H1 (cell line): ENCODE results near the gene OSCP1. TPM values are rescaled to one million over a fixed set of nuclear protein-coding genes. Genes with fewer than 3 reads are reported as not detected.
A peak's percentile ranks its signal among the peaks of the same experiment; 100 is the strongest.

Experiments used
- CTCF ChIA-PET: fragments of 300-600 bp; sonication (Branson Sonifier 250); formaldehyde crosslinking; loops from one replicate; lab custom pipeline; 2021; ENCODE audit not compliant: partially characterized antibody; lab: Charles Lee
- POLR2A ChIA-PET: fragments of 300-600 bp; sonication (Branson Sonifier 250); formaldehyde crosslinking; loops from one replicate; lab custom pipeline; 2021; ENCODE audit warnings: inconsistent platforms; ENCODE audit not compliant: partially characterized antibody; lab: Charles Lee
- DNase-seq, 2 experiments: peaks; one replicate each; pipeline versions ENCODE4 v3.0.0 to v3.0.0-alpha.2; 2010 to 2022; ENCODE audit warnings: low spot score in 2 of 2, low read depth in 1 of 2, mixed read lengths in 1 of 2
- FAIRE-seq: peaks from 2 replicates; lab custom pipeline; 2011; peaks lifted over from hg19 to GRCh38; lab: Jason Lieb, UNC
- H2AFZ ChIP-seq: 2 replicates; pipeline ENCODE4 v1.8.1; 2012; ENCODE audit warnings: low read length, inconsistent platforms
- H2AK5ac ChIP-seq: 2 replicates; pipeline ENCODE4 v1.6.1; 2013; ENCODE audit warnings: low read depth, low read length
- H2BK120ac ChIP-seq: replicated peaks from 2 replicates; pipeline ENCODE3; 2013; ENCODE audit warnings: low read depth, low read length, inconsistent platforms
- H2BK12ac ChIP-seq: 2 replicates; pipeline ENCODE4 v1.6.1; 2013; ENCODE audit warnings: low read depth, low read length
- H2BK15ac ChIP-seq: 2 replicates; pipeline ENCODE4 v1.6.1; 2013; ENCODE audit warnings: low read length
- H2BK20ac ChIP-seq: 2 replicates; pipeline ENCODE4 v1.6.1; 2013; ENCODE audit warnings: low read length
- H2BK5ac ChIP-seq: 2 replicates; pipeline ENCODE4 v1.6.1; 2013; ENCODE audit warnings: low read depth, low read length
- H3K14ac ChIP-seq: 2 replicates; pipeline ENCODE4 v1.6.1; 2013; ENCODE audit warnings: inconsistent platforms; ENCODE audit not compliant: insufficient read length
- H3K18ac ChIP-seq: 2 replicates; pipeline ENCODE4 v1.6.1; 2013; ENCODE audit warnings: low read length; ENCODE audit errors: extremely low read depth
- H3K23ac ChIP-seq: 2 replicates; pipeline ENCODE4 v1.6.1; 2013; ENCODE audit warnings: inconsistent platforms; ENCODE audit not compliant: insufficient read length
- H3K23me2 ChIP-seq: 2 replicates; pipeline ENCODE4 v1.6.1; 2013; ENCODE audit warnings: low read depth, low read length
- H3K27ac ChIP-seq: 2 replicates; pipeline ENCODE4 v1.6.1; 2011; ENCODE audit warnings: low read depth, low read length, inconsistent platforms
- H3K27me3 ChIP-seq, 4 experiments: replicated peaks in 1 of 4; 1 replicate in 1 of 4; 2 replicates in 3 of 4; pipeline versions ENCODE4 v1.6.1 to v1.8.1; 2011 to 2013; ENCODE audit warnings: low read length in 3 of 4, mild to moderate bottlenecking in 3 of 4, inconsistent platforms in 2 of 4, mixed read lengths in 2 of 4, moderate library complexity in 1 of 4; ENCODE audit not compliant: control insufficient read depth in 3 of 4, insufficient read depth in 3 of 4; ENCODE audit errors: extremely low read depth in 1 of 4
- H3K36me3 ChIP-seq, 4 experiments: 2 replicates each; pipeline versions ENCODE4 v1.6.1 to v1.8.1; 2011 to 2013; ENCODE audit warnings: mild to moderate bottlenecking in 4 of 4, low read length in 3 of 4, moderate library complexity in 2 of 4, control low read depth in 1 of 4, inconsistent platforms in 1 of 4; ENCODE audit not compliant: insufficient read depth in 4 of 4, control insufficient read depth in 2 of 4
- H3K4ac ChIP-seq: replicated peaks from 2 replicates; pipeline ENCODE3; 2013; ENCODE audit warnings: low read length, low read depth, mixed read lengths, inconsistent platforms; ENCODE audit not compliant: insufficient read length
- H3K4me1 ChIP-seq, 4 experiments: replicated peaks in 1 of 4; 1 replicate in 1 of 4; 2 replicates in 3 of 4; pipeline versions ENCODE4 v1.6.1 to v1.8.1; 2011 to 2013; ENCODE audit warnings: low read length in 3 of 4, inconsistent platforms in 2 of 4, mixed read lengths in 1 of 4; ENCODE audit not compliant: insufficient read depth in 4 of 4, control insufficient read depth in 3 of 4
- H3K4me2 ChIP-seq, 2 experiments: 2 replicates each; pipeline versions ENCODE4 v1.6.1 to v1.8.1; 2011 to 2013; ENCODE audit warnings: low read depth in 2 of 2, low read length in 2 of 2, control low read depth in 1 of 2, inconsistent platforms in 1 of 2, mild to moderate bottlenecking in 1 of 2; ENCODE audit not compliant: insufficient read depth in 1 of 2
- H3K4me3 ChIP-seq, 4 experiments: fragments of 200-600, 300-600 bp in 1 of 4; sonication (generic), shearing (Covaris generic), sonication (Bioruptor Twin) in 1 of 4; 2 replicates each; pipeline versions ENCODE4 v1.5.1 to v1.8.1; 2011 to 2016; ENCODE audit warnings: low read length in 4 of 4, low read depth in 3 of 4, control low read depth in 2 of 4, inconsistent platforms in 2 of 4, mild to moderate bottlenecking in 2 of 4, mixed read lengths in 1 of 4, moderate library complexity in 1 of 4; ENCODE audit not compliant: insufficient read depth in 2 of 4; ENCODE audit errors: extremely low read depth in 1 of 4
- H3K56ac ChIP-seq: replicated peaks from 2 replicates; pipeline ENCODE3; 2013; ENCODE audit warnings: low read depth, mild to moderate bottlenecking, mixed read lengths, low read length, inconsistent platforms; ENCODE audit not compliant: insufficient read length
- H3K79me1 ChIP-seq: 2 replicates; pipeline ENCODE4 v1.6.1; 2013; ENCODE audit warnings: low read depth, low read length, control low read depth
- H3K79me2 ChIP-seq, 2 experiments: 2 replicates each; pipeline versions ENCODE4 v1.6.1 to v1.8.1; 2012 to 2013; ENCODE audit warnings: low read length in 2 of 2, mild to moderate bottlenecking in 2 of 2, inconsistent platforms in 1 of 2; ENCODE audit not compliant: insufficient read depth in 2 of 2, control insufficient read depth in 1 of 2
- H3K9ac ChIP-seq, 4 experiments: replicated peaks in 1 of 4; 1 replicate in 1 of 4; 2 replicates in 3 of 4; pipeline versions ENCODE4 v1.6.1 to v1.8.1; 2011 to 2013; ENCODE audit warnings: low read depth in 3 of 4, low read length in 3 of 4, control low read depth in 2 of 4, mild to moderate bottlenecking in 2 of 4, moderate library complexity in 2 of 4, inconsistent platforms in 1 of 4; ENCODE audit errors: extremely low read depth in 1 of 4
- H3K9me3 ChIP-seq, 2 experiments: 2 replicates each; pipeline versions ENCODE4 v1.6.1 to v1.8.1; 2012 to 2013; ENCODE audit warnings: mild to moderate bottlenecking in 2 of 2, moderate library complexity in 2 of 2, control low read depth in 1 of 2, inconsistent platforms in 1 of 2, low read depth in 1 of 2, low read length in 1 of 2, mixed read lengths in 1 of 2; ENCODE audit not compliant: insufficient read depth in 2 of 2
- H4K20me1 ChIP-seq, 2 experiments: replicated peaks in 1 of 2; 2 replicates each; pipeline versions ENCODE3 to v1.8.1; 2011 to 2013; ENCODE audit warnings: inconsistent platforms in 2 of 2, low read length in 2 of 2, mild to moderate bottlenecking in 1 of 2; ENCODE audit not compliant: insufficient read depth in 2 of 2, control insufficient read depth in 1 of 2
- H4K5ac ChIP-seq: 2 replicates; pipeline ENCODE4 v1.6.1; 2013; ENCODE audit warnings: low read length, low read depth, mixed read lengths, inconsistent platforms; ENCODE audit not compliant: insufficient read length
- H4K8ac ChIP-seq: 2 replicates; pipeline ENCODE4 v1.8.0; 2013; ENCODE audit warnings: mild to moderate bottlenecking, moderate library complexity, low read length, inconsistent platforms; ENCODE audit not compliant: insufficient read depth; ENCODE audit errors: extremely low read depth
- H4K91ac ChIP-seq: replicated peaks from 2 replicates; pipeline ENCODE3; 2013; ENCODE audit warnings: low read length, mixed read lengths, inconsistent platforms; ENCODE audit not compliant: insufficient read length
- CTBP2 ChIP-seq: IDR thresholded peaks from 2 replicates; pipeline ENCODE4 v1.7.0; 2011; ENCODE audit warnings: borderline replicate concordance, mild to moderate bottlenecking, moderate library complexity, mixed read lengths, low read length; ENCODE audit not compliant: insufficient read depth, insufficient read length
- CTCF ChIP-seq, 3 experiments: IDR thresholded peaks; 1 replicate in 2 of 3; 2 replicates in 1 of 3; pipeline versions ENCODE4 v1.5.1 to v1.6.1; 2011; ENCODE audit warnings: low read length in 3 of 3, mild to moderate bottlenecking in 3 of 3, inconsistent platforms in 2 of 3, low read depth in 1 of 3, moderate library complexity in 1 of 3; ENCODE audit not compliant: insufficient read depth in 1 of 3; ENCODE audit errors: control extremely low read depth in 1 of 3
- MAX ChIP-seq: IDR thresholded peaks from 2 replicates; pipeline ENCODE4 v1.6.1; 2012; ENCODE audit warnings: inconsistent platforms
- RXRA ChIP-seq: IDR thresholded peaks from 2 replicates; pipeline ENCODE4 v1.6.1; 2011; ENCODE audit warnings: low read depth, mild to moderate bottlenecking, low read length, moderate library complexity; ENCODE audit not compliant: insufficient read depth
- SAP30 ChIP-seq: fragments of 300-600 bp; sonication (generic); IDR thresholded peaks from 2 replicates; pipeline ENCODE4 v1.7.1; 2012; ENCODE audit warnings: low read length, moderate library complexity, mild to moderate bottlenecking, inconsistent platforms; ENCODE audit not compliant: insufficient read depth, insufficient replicate concordance
- SP2 ChIP-seq: IDR thresholded peaks from 2 replicates; pipeline ENCODE4 v1.6.1; 2012; ENCODE audit warnings: mild to moderate bottlenecking, low read length, inconsistent platforms
- SP4 ChIP-seq: IDR thresholded peaks from 2 replicates; pipeline ENCODE4 v1.6.1; 2012; ENCODE audit warnings: low read length, inconsistent platforms
- TEAD4 ChIP-seq: IDR thresholded peaks from 2 replicates; pipeline ENCODE4 v1.6.1; 2012; ENCODE audit warnings: low read depth, low read length, inconsistent platforms, mixed read lengths
- WGBS, 2 experiments: shearing (Covaris generic) in 1 of 2; methylation state at CpG; one replicate each; pipeline versions ENCODE4 v1.1.6 to v1.1.7; 2013 to 2015; ENCODE audit warnings: low lambda C conversion rate in 2 of 2, mixed read lengths in 2 of 2, inconsistent platforms in 1 of 2, low coverage in 1 of 2, missing lambda C conversion rate in 1 of 2; ENCODE audit not compliant: insufficient replicate concordance in 2 of 2, insufficient coverage in 1 of 2, insufficient read length in 1 of 2; ENCODE audit errors: extremely low coverage in 1 of 2, missing lambda C conversion rate in 1 of 2; 5-methylcytosine and 5-hydroxymethylcytosine counted together
- polyA plus RNA-seq, 7 experiments: library from polyadenylated mRNA; depleted of rRNA in 3 of 7; stranded (reverse) in 5 of 7; unstranded in 2 of 7; fragments of >200 nt in 5 of 7; fragments of 200-250 nt in 2 of 7; gene quantifications; 1 replicate in 5 of 7; 2 replicates in 1 of 7; 4 replicates in 1 of 7; pipeline versions ENCODE4 v1.2.1 to v1.2.3, GENCODE V29; 2011 to 2013; ENCODE audit warnings: missing spikeins in 2 of 7, mixed read lengths in 2 of 7
- total RNA-seq: library from RNA; stranded (reverse); fragmentation: NEBNext Ultra II Directional; extraction: Animal tissue kit (Norgen Biotek cat#: 25700); gene quantifications from 2 replicates; pipeline ENCODE4 v1.2.1, GENCODE V29; 2021

OSCP1 gene
- total and polyA plus RNA-seq, 2 of the 8 experiments (the other 6 are each of a cell fraction or from before 2014, with no cell fraction given): 1.8 to 3.3 TPM

GRCh38 chr1:36471830-36472641 lies 21.8 kb upstream of the OSCP1 start:
- Histone ChIP-seq H3K9ac (no peak overlapping the region), H2AFZ (0 out of 2 replicates have a peak overlapping the region, but pooled peaks have one; percentile 29), H3K56ac (no peak overlapping the region), H2BK5ac (peak overlapping the region; percentile 24; the same call in 1 of the 2 replicates), H3K18ac (no peak overlapping the region; the same call in 1 of the 2 replicates), H3K79me2 (no peaks in the 10 kb centered on the region), H3K36me3 (no peaks in the 10 kb centered on the region), H4K5ac (no peak overlapping the region), H3K4me2 (no peak overlapping the region), H2BK20ac (no peak overlapping the region), H3K27me3 (peaks cover 0 to 12% (median 5%) of the 10 kb centered on the region in 4 experiments; a peak in 6 of 7 replicates), H3K79me1 (no peaks in the 10 kb centered on the region), H2BK15ac (no peak overlapping the region), H3K23ac (no peak overlapping the region), H4K91ac (no peak overlapping the region), H3K4me3 (no peak overlapping the region), H3K14ac (no peak overlapping the region), H2BK120ac (no peak overlapping the region), H4K8ac (peak overlapping the region; percentile 87; the same call in 1 of the 2 replicates), H3K23me2 (no peaks in the 10 kb centered on the region), H3K4me1 (no peaks in the 10 kb centered on the region), H3K27ac (no peak overlapping the region), H4K20me1 (no peaks in the 10 kb centered on the region), H3K9me3 (no peaks in the 10 kb centered on the region), H2AK5ac (no peak overlapping the region), H3K4ac (no peak overlapping the region), H2BK12ac (no peak overlapping the region)
- WGBS, 2 experiments: 83% methylated on average over 20 of the region's 22 CpGs; no CpG with 5 or more reads in 1 of the 2 experiments
- no peak for FAIRE-seq
- ChIA-PET CTCF (interaction anchor here (1.0 to 1.4 kb wide), 4 partner anchors 14 to 482 kb away, joined by 3 to 4 read pairs (median 3); no protein-coding TSS in a partner anchor), POLR2A (interaction anchor here (0.7 to 1.4 kb wide), 4 partner anchors 8 to 18 kb away, joined by 3 to 6 read pairs (median 3); partner anchors contain the start of gene MRPS15)
- DNase-seq: no peak
- TF ChIP-seq SAP30: no peak
- TF ChIP-seq SP4: no peak
- TF ChIP-seq RXRA: no peak
- TF ChIP-seq CTCF (IDR thresholded peaks at IDR 0.05; ENCODE audit: control extremely low read depth in 1 of 3, insufficient read depth in 1 of 3, low read depth in 1 of 3, low read length in 3 of 3): no peak
- no peak for TF ChIP-seq CTBP2
- TF ChIP-seq SP2: no peak
- TF ChIP-seq MAX: no peak
- TF ChIP-seq TEAD4: no peak
